ENCODE results near the gene KCTD10. TPM values are rescaled to one million over a fixed set of nuclear protein-coding genes. Genes with fewer than 3 reads are reported as not detected.

Gene KCTD10
- total and polyA plus RNA-seq, 10 of the 15 experiments (the other 5 are each of a cell fraction or from before 2014, with no cell fraction given): 5.6 to 52.0 (median 34.2) TPM

GRCh38 chr12:109476807-109477184 is 304 bp downstream of the KCTD10 start:
- no peak for DNase-seq (ENCODE audit: low read depth, low spot score)
- Histone ChIP-seq H3K4me1 (ENCODE audit: control insufficient read depth, insufficient read depth, low read length) (peaks cover 7% of the 10 kb centered on the region; the same call in 1 of the 2 replicates), H4K20me1 (ENCODE audit: control insufficient read depth, insufficient read depth) (no peaks in the 10 kb centered on the region; the same call in 1 of the 2 replicates), H3K79me2 (ENCODE audit: control insufficient read depth, insufficient read depth, low read length) (peaks cover 57% of the 10 kb centered on the region), H3K36me3 (ENCODE audit: control insufficient read depth in 2 of 2, insufficient read depth in 2 of 2, low read length in 1 of 2) (no peaks in the 10 kb centered on the region), H3K9ac (ENCODE audit: control insufficient read depth, insufficient read depth, low read length) (peak overlapping the region; percentile 91), H3K4me3 (peak overlapping the region; percentile 84), H3K27me3 (replicated peaks in 1 of 2; ENCODE audit: control insufficient read depth in 2 of 2, insufficient read depth in 2 of 2, low read length in 1 of 2) (no peaks in the 10 kb centered on the region), H3K9me3 (replicated peaks; ENCODE audit: control insufficient read depth, insufficient read depth, low read length) (no peaks in the 10 kb centered on the region), H2AFZ (ENCODE audit: control insufficient read depth, low read depth, low read length) (peak overlapping the region; percentile 90), H3K27ac (ENCODE audit: control insufficient read depth, insufficient read depth) (peak overlapping the region; percentile 98), H3K4me2 (ENCODE audit: control insufficient read depth, insufficient read depth) (peak overlapping the region; percentile 93)
- intact Hi-C loops (cut with micrococcal nuclease; ENCODE audit: unreplicated experiment) (no loop called here), in situ Hi-C loops (cut with MboI) (no loop called here)
- FAIRE-seq: no peak
- no TSS peak for BruUV-seq (replicated peaks)
- ATAC-seq: no peak
- WGBS (ENCODE audit: insufficient coverage, insufficient replicate concordance, low lambda C conversion rate, missing lambda C conversion rate): 0% methylated on average over 8 of the region's 11 CpGs
- ChIA-PET CTCF (no interaction called here), SMC1A (ENCODE audit: uncharacterized antibody, unreplicated experiment) (interaction anchor here (0.7 kb wide), 1 partner anchor 76 kb away, joined by 3 read pairs; no protein-coding TSS in a partner anchor), POLR2A (interaction anchor here (0.9 kb wide), 1 partner anchor 97 kb away, joined by 3 read pairs; the partner anchor contains the start of gene MVK), RAD21 (ENCODE audit: unreplicated experiment) (no interaction called here)
- TF ChIP-seq HDAC2 (IDR thresholded peaks at IDR 0.05) (no peak), ATF7 (IDR thresholded peaks at IDR 0.05; ENCODE audit: low read depth) (no peak), NR2C2 (IDR thresholded peaks at IDR 0.05; ENCODE audit: borderline replicate concordance, control insufficient read depth, insufficient read length, low read depth) (no peak), JUND (IDR thresholded peaks at IDR 0.05; ENCODE audit: low read depth, low read length) (no peak), RAD51 (IDR thresholded peaks at IDR 0.05) (no peak), ZBTB33 (IDR thresholded peaks at IDR 0.05) (no peak), TCF7 (IDR thresholded peaks at IDR 0.05; ENCODE audit: borderline replicate concordance) (no peak), EGR1 (IDR thresholded peaks at IDR 0.05; ENCODE audit: borderline replicate concordance in 1 of 2, low read depth in 2 of 2, low read length in 2 of 2) (no peak), FOXK2 (IDR thresholded peaks at IDR 0.05) (no peak), ZNF622 (IDR thresholded peaks at IDR 0.05) (no peak), STAT1 (conservative IDR thresholded peaks at IDR 0.05) (no peak), ZNF687 (IDR thresholded peaks at IDR 0.05) (no peak)
- TF ChIP-seq, protein P1, sequence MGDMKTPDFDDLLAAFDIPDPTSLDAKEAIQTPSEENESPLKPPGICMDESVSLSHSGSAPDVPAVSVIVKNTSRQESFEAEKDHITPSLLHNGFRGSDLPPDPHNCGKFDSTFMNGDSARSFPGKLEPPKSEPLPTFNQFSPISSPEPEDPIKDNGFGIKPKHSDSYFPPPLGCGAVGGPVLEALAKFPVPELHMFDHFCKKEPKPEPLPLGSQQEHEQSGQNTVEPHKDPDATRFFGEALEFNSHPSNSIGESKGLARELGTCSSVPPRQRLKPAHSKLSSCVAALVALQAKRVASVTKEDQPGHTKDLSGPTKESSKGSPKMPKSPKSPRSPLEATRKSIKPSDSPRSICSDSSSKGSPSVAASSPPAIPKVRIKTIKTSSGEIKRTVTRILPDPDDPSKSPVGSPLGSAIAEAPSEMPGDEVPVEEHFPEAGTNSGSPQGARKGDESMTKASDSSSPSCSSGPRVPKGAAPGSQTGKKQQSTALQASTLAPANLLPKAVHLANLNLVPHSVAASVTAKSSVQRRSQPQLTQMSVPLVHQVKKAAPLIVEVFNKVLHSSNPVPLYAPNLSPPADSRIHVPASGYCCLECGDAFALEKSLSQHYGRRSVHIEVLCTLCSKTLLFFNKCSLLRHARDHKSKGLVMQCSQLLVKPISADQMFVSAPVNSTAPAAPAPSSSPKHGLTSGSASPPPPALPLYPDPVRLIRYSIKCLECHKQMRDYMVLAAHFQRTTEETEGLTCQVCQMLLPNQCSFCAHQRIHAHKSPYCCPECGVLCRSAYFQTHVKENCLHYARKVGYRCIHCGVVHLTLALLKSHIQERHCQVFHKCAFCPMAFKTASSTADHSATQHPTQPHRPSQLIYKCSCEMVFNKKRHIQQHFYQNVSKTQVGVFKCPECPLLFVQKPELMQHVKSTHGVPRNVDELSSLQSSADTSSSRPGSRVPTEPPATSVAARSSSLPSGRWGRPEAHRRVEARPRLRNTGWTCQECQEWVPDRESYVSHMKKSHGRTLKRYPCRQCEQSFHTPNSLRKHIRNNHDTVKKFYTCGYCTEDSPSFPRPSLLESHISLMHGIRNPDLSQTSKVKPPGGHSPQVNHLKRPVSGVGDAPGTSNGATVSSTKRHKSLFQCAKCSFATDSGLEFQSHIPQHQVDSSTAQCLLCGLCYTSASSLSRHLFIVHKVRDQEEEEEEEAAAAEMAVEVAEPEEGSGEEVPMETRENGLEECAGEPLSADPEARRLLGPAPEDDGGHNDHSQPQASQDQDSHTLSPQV (IDR thresholded peaks at IDR 0.05): no peak
- TF ChIP-seq, protein P2, sequence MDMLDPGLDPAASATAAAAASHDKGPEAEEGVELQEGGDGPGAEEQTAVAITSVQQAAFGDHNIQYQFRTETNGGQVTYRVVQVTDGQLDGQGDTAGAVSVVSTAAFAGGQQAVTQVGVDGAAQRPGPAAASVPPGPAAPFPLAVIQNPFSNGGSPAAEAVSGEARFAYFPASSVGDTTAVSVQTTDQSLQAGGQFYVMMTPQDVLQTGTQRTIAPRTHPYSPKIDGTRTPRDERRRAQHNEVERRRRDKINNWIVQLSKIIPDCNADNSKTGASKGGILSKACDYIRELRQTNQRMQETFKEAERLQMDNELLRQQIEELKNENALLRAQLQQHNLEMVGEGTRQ (IDR thresholded peaks at IDR 0.05; ENCODE audit: borderline replicate concordance, low read depth, low read length): no peak
